Astrocyte (in vitro differentiated cells and primary cell): Measurements from ENCODE around the gene GNAO1. TPM values are rescaled to one million over a fixed set of nuclear protein-coding genes. Genes with fewer than 3 reads are reported as not detected.

Experiments
- DNase-seq: peaks from one replicate; pipeline ENCODE4 v3.0.0-alpha.2; 2010; ENCODE audit warnings: low read depth
- FAIRE-seq: peaks from 2 replicates; lab custom pipeline; 2011; peaks lifted over from hg19 to GRCh38; lab: Jason Lieb, UNC
- H2AFZ ChIP-seq: 2 replicates; pipeline ENCODE4 v1.6.0; 2012; ENCODE audit warnings: low read depth, low read length, inconsistent platforms
- H3K27ac ChIP-seq: 2 replicates; pipeline ENCODE4 v1.5.1; 2011; ENCODE audit warnings: low read depth, low read length, inconsistent platforms
- H3K27me3 ChIP-seq: 2 replicates; pipeline ENCODE4 v1.6.0; 2011; ENCODE audit warnings: low read length, inconsistent platforms; ENCODE audit not compliant: insufficient read depth
- H3K36me3 ChIP-seq: 2 replicates; pipeline ENCODE4 v1.5.1; 2011; ENCODE audit warnings: low read length, inconsistent platforms; ENCODE audit not compliant: insufficient read depth
- H3K4me1 ChIP-seq: 2 replicates; pipeline ENCODE4 v1.5.1; 2011; ENCODE audit warnings: low read length, inconsistent platforms; ENCODE audit not compliant: insufficient read depth
- H3K4me2 ChIP-seq: 2 replicates; pipeline ENCODE4 v1.6.0; 2012; ENCODE audit warnings: low read length, inconsistent platforms
- H3K4me3 ChIP-seq: 2 replicates; pipeline ENCODE4 v1.5.1; 2011; ENCODE audit warnings: low read depth, mild to moderate bottlenecking, low read length, inconsistent platforms; ENCODE audit not compliant: insufficient read depth
- H3K79me2 ChIP-seq: 2 replicates; pipeline ENCODE4 v1.6.0; 2012; ENCODE audit warnings: mild to moderate bottlenecking, low read length, inconsistent platforms; ENCODE audit not compliant: insufficient read depth
- H3K9ac ChIP-seq: 2 replicates; pipeline ENCODE4 v1.6.0; 2012; ENCODE audit warnings: mild to moderate bottlenecking, low read length, inconsistent platforms
- H3K9me3 ChIP-seq: 2 replicates; pipeline ENCODE4 v1.5.1; 2012; ENCODE audit warnings: low read depth, mild to moderate bottlenecking, low read length, inconsistent platforms; ENCODE audit not compliant: insufficient read depth
- H4K20me1 ChIP-seq: 2 replicates; pipeline ENCODE4 v1.6.0; 2012; ENCODE audit warnings: low read length, inconsistent platforms; ENCODE audit not compliant: insufficient read depth
- H3K27ac Mint-ChIP-seq: one replicate; pipeline ENCODE4 v1.8.0; 2021; ENCODE audit warnings: mild to moderate bottlenecking, mixed read lengths; ENCODE audit not compliant: unreplicated experiment
- H3K27me3 Mint-ChIP-seq: one replicate; pipeline ENCODE4 v1.8.0; 2021; ENCODE audit warnings: low read depth, mixed read lengths; ENCODE audit not compliant: unreplicated experiment
- H3K36me3 Mint-ChIP-seq: one replicate; pipeline ENCODE4 v1.8.0; 2021; ENCODE audit warnings: low read depth, mixed read lengths; ENCODE audit not compliant: unreplicated experiment
- H3K4me1 Mint-ChIP-seq: one replicate; pipeline ENCODE4 v1.8.0; 2021; ENCODE audit warnings: low read depth, mixed read lengths; ENCODE audit not compliant: unreplicated experiment
- H3K4me3 Mint-ChIP-seq: one replicate; pipeline ENCODE4 v1.8.0; 2021; ENCODE audit warnings: mild to moderate bottlenecking, moderate library complexity, mixed read lengths; ENCODE audit not compliant: unreplicated experiment
- H3K9me3 Mint-ChIP-seq: one replicate; pipeline ENCODE4 v1.8.0; 2021; ENCODE audit warnings: mild to moderate bottlenecking, mixed read lengths; ENCODE audit not compliant: unreplicated experiment
- EZH2 ChIP-seq: IDR thresholded peaks from 2 replicates; pipeline ENCODE4 v1.6.1; 2012; ENCODE audit warnings: mild to moderate bottlenecking, low read length, inconsistent platforms; ENCODE audit not compliant: insufficient read depth
- total RNA-seq: library from RNA; stranded (reverse); gene quantifications from 2 replicates; pipeline ENCODE4 v1.2.1, GENCODE V29; 2021
- TF ChIP-seq, protein P1 (sequence below): IDR thresholded peaks from 2 replicates; pipeline ENCODE4 v1.5.1; 2011; ENCODE audit warnings: low read depth, mild to moderate bottlenecking, inconsistent platforms, low read length, moderate library complexity; ENCODE audit not compliant: insufficient read depth

Gene GNAO1
- total RNA-seq, 1 donor from 2014 or later = 1.7 TPM

DNA sequence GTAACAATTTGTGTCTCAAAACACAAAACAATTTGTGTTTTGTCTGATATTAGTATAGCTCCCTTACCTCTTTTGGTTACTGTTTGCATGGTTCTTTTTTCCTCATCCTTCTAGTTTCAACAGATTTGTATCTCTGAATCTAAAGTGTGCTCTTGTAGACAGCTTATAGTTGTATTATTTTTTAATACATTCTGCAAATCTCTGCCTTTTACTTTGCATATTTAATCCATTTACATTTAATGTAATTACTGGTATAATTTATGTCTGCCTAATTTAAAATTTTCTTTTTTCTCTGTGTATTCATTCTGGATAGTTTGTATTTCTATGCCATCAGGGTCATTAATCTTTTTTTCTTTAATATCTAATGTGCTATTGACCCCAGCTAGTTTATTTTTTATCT lies 9.9 kb upstream of the GNAO1 start:
- Histone ChIP-seq H3K27me3 (no peaks in the 10 kb centered on the region), H2AFZ (no peak overlapping the region), H4K20me1 (no peaks in the 10 kb centered on the region), H3K4me1 (no peaks in the 10 kb centered on the region), H3K4me2 (no peak overlapping the region), H3K4me3 (no peak overlapping the region), H3K27ac (no peak overlapping the region), H3K79me2 (no peaks in the 10 kb centered on the region), H3K9me3 (no peaks in the 10 kb centered on the region), H3K9ac (no peak overlapping the region), H3K36me3 (no peaks in the 10 kb centered on the region)
- no peak for TF ChIP-seq EZH2
- TF ChIP-seq, protein P1, sequence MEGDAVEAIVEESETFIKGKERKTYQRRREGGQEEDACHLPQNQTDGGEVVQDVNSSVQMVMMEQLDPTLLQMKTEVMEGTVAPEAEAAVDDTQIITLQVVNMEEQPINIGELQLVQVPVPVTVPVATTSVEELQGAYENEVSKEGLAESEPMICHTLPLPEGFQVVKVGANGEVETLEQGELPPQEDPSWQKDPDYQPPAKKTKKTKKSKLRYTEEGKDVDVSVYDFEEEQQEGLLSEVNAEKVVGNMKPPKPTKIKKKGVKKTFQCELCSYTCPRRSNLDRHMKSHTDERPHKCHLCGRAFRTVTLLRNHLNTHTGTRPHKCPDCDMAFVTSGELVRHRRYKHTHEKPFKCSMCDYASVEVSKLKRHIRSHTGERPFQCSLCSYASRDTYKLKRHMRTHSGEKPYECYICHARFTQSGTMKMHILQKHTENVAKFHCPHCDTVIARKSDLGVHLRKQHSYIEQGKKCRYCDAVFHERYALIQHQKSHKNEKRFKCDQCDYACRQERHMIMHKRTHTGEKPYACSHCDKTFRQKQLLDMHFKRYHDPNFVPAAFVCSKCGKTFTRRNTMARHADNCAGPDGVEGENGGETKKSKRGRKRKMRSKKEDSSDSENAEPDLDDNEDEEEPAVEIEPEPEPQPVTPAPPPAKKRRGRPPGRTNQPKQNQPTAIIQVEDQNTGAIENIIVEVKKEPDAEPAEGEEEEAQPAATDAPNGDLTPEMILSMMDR = no peak
- Mint-ChIP-seq H3K27me3 (peaks cover 10% of the 10 kb centered on the region), H3K4me1 (no peaks in the 10 kb centered on the region), H3K9me3 (no peaks in the 10 kb centered on the region), H3K27ac (no peak overlapping the region), H3K4me3 (no peak overlapping the region), H3K36me3 (no peaks in the 10 kb centered on the region)
- FAIRE-seq = peak; percentile 20
- no peak for DNase-seq

DNA sequence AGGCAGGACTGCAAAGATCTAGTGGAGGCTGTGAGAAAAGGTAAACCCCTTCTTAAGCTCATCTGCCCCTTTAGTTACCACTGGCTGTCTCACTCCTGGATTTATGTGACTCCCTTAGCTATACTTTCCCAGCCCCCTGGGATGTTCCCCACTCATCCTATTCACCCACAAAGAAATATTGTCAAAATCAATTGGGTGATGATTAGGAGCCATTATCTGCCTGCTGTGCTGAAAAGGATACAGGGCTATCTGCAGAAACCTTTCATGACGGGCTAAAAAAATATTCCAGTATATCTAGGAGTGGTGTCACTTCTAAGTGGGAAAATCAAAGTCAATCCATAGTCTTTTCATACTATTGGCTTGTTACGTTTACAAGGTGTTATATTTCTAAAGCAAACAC lies 8.0 kb upstream of the GNAO1 start:
- no peaks in the 10 kb centered on the region for H3K36me3 ChIP-seq
- H3K4me1 ChIP-seq = no peaks in the 10 kb centered on the region
- no peaks in the 10 kb centered on the region for H4K20me1 ChIP-seq
- no peak overlapping the region for H3K4me2 ChIP-seq
- H3K36me3 Mint-ChIP-seq = no peaks in the 10 kb centered on the region
- H3K4me3 ChIP-seq = no peak overlapping the region
- no peak for TF ChIP-seq EZH2
- TF ChIP-seq, protein P1 = no peak
- H3K27ac Mint-ChIP-seq = no peak overlapping the region
- no peak overlapping the region for H3K9ac ChIP-seq
- no peak overlapping the region for H3K27ac ChIP-seq
- no peaks in the 10 kb centered on the region for H3K9me3 Mint-ChIP-seq
- no peaks in the 10 kb centered on the region for H3K4me1 Mint-ChIP-seq
- no peak overlapping the region for H3K4me3 Mint-ChIP-seq
- H2AFZ ChIP-seq = no peak overlapping the region
- peaks cover 4% of the 10 kb centered on the region for H3K27me3 ChIP-seq
- no peaks in the 10 kb centered on the region for H3K79me2 ChIP-seq
- H3K27me3 Mint-ChIP-seq = peaks cover 13% of the 10 kb centered on the region
- FAIRE-seq (no peak), DNase-seq (no peak)
- no peaks in the 10 kb centered on the region for H3K9me3 ChIP-seq

DNA sequence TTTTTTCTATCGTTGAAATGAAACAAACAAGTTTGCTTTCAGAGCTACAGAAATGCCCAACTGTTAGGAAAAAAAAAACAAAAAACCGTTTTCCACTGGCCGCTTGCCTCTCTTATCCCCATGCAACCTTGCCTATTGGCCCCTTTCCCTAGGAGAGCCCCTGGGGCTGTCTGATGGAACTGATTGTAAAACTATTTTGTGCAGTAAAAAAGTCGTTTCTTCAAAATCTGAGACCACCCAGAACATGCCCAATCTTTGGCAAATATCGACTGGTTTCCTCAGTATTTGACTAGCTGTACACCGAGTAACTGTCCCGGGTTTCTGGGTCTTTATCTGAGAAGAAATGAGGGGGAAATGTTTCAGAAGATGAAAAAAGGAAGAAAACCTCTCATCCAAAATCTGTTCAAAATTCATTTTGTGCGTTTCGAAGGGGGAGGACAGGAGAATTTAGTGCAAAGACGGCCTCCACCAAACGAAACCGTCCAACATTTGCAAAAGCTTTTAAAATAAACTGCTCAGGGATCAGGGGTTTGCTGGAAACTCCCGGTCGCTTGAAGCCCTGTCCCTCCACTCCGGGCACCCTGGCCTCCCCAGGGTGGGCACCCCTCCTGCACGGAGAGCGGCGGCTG lies 1.1 kb upstream of the GNAO1 start:
- H2AFZ ChIP-seq = peak overlapping the region; percentile 75
- H3K79me2 ChIP-seq = no peaks in the 10 kb centered on the region
- no peaks in the 10 kb centered on the region for H3K9me3 ChIP-seq
- peaks cover 52% of the 10 kb centered on the region for H3K27me3 ChIP-seq
- TF ChIP-seq EZH2 = peak; percentile 68
- TF ChIP-seq, protein P1 = no peak
- Mint-ChIP-seq H3K27me3 (peaks cover 49% of the 10 kb centered on the region), H3K4me3 (peak overlapping the region; percentile 73), H3K27ac (no peak overlapping the region), H3K9me3 (no peaks in the 10 kb centered on the region), H3K36me3 (no peaks in the 10 kb centered on the region), H3K4me1 (no peaks in the 10 kb centered on the region)
- H3K9ac ChIP-seq = no peak overlapping the region
- no peak overlapping the region for H3K27ac ChIP-seq
- no peaks in the 10 kb centered on the region for H3K36me3 ChIP-seq
- H3K4me2 ChIP-seq = peak overlapping the region; percentile 85
- H3K4me1 ChIP-seq = peaks cover 3% of the 10 kb centered on the region
- H4K20me1 ChIP-seq = no peaks in the 10 kb centered on the region
- peak overlapping the region; percentile 49 for H3K4me3 ChIP-seq
- FAIRE-seq (no peak), DNase-seq (no peak)
